ENCODE results near the gene RAB3GAP2. TPM values are rescaled to one million over a fixed set of nuclear protein-coding genes. Genes with fewer than 3 reads are reported as not detected.
"Not testable (repeated sequence)": the region's sequence is repeated elsewhere in the genome, so short reads cannot be mapped to it uniquely, and the experiment has no call there.

The RAB3GAP2 gene
- total RNA-seq, 8 experiments from 2014 or later = 27.8 to 56.7 (median 40.4) TPM

DNA sequence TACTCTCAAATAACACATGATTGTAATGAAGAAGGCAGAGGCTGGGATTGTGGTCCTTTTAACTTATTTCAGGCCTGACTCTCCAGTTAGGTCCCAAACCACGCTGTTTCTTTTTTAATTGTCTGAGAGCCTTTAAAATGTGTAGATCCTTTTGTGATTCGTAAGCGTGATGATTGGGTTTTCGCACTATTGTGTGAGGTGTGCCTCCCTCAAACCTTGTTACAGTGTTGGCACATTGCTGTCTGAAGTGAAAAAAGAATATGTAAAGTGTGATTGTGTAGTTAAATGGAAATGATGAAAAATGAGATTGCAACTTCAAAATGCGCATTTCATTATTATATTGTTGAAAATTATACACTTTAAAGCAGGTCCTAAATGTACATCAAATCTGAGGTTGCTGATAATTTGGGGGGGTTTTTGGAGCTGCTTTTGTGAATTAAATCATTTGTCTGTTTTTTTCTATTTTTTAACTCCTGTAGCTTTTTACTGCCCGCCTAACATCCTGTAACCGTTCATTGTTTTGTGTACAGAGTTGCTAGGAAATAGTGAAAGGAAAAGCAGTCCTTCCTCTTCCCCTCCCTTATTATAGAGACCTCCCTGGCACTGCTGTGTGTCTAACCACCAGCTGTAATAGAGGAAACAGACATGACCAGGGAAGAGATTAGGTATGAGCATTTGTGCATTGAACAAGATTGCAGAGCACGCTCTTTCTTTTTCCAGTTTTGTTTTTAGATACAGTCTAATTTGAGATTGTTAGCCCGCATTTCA is 135.1 kb downstream of the RAB3GAP2 start:
- in situ Hi-C loops (cut with MboI; ENCODE audit: low pct_unique_long_range_greater_than_20kb in 2 of 9, low sequenced_read_pairs in 9 of 9, unreplicated experiment in 9 of 9) = no loop called here
- no peak overlapping the region for H3K4me3 ChIP-seq
- H3K27ac ChIP-seq = no peak overlapping the region
- peak; percentile 41 to 93 (median 68) for ATAC-seq (replicated peaks in 6 of 8)
- H3K4me1 ChIP-seq (replicated peaks in 1 of 2) = peaks cover 4 to 7% of the 10 kb centered on the region in 2 donors
- WGBS, 10 experiments = 63 to 94% (median 79%) methylated on average over 2 to 9 of the region's 9 CpGs

GRCh38 chr1:220135755-220136154 is 136.5 kb downstream of the RAB3GAP2 start:
- in situ Hi-C loops (cut with MboI; ENCODE audit: low pct_unique_long_range_greater_than_20kb in 2 of 9, low sequenced_read_pairs in 9 of 9, unreplicated experiment in 9 of 9) = no loop called here
- whole genome bisulfite sequencing, 10 experiments = 20 to 100% (median 89%) methylated on average over 1 to 2 of the region's 2 CpGs; no CpG with 5 or more reads in 1 of the 10 experiments
- no peak overlapping the region for H3K27ac ChIP-seq

GRCh38 chr1:220129479-220130210 is 142.6 kb downstream of the RAB3GAP2 start:
- in situ Hi-C loops (cut with MboI; ENCODE audit: low pct_unique_long_range_greater_than_20kb in 2 of 9, low sequenced_read_pairs in 9 of 9, unreplicated experiment in 9 of 9) = no loop called here
- ATAC-seq (replicated peaks in 6 of 8) = no peak
- Histone ChIP-seq H3K4me1 (replicated peaks in 1 of 2) (no peaks in the 10 kb centered on the region), H3K27ac (no peak overlapping the region), H3K4me3 (no peak overlapping the region)

More at GRCh38 chr1:220135755-220136154, 136.5 kb downstream of the RAB3GAP2 start:
- ATAC-seq (replicated peaks in 6 of 8) = no peak
- Histone ChIP-seq H3K4me1 (replicated peaks in 1 of 2) (peaks cover 4 to 7% of the 10 kb centered on the region in 2 donors), H3K4me3 (no peak overlapping the region)

DNA sequence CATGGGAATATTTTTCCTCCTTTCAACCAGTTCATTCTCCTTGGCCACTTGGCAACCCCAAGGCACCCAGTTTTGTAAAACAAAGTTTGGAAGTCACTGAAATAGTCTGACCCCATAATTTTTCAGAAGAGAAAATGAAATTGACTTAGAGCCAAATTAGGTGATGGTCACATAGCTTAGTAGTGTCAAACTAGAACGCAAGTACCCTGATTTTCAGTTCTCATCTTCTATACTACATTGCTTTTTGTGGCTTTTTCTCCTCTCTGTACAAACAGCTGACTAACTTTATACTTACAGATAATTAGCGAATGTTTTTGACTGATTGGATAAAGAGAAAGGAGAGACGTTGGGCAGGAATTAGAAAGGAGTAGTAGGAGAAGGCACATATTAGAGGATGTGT is 145.2 kb downstream of the RAB3GAP2 start:
- 85 to 100% (median 91%) methylated on average over 1 to 3 of the region's 3 CpGs for WGBS, 10 experiments
- in situ Hi-C loops (cut with MboI; ENCODE audit: low pct_unique_long_range_greater_than_20kb in 2 of 9, low sequenced_read_pairs in 9 of 9, unreplicated experiment in 9 of 9) = no loop called here
- no peak overlapping the region for H3K4me3 ChIP-seq
- H3K27ac ChIP-seq = no peak overlapping the region
- ATAC-seq (replicated peaks in 6 of 8) = no peak
- no peaks in the 10 kb centered on the region for H3K4me1 ChIP-seq (replicated peaks in 1 of 2)

- in situ Hi-C loops (cut with MboI; ENCODE audit: low pct_unique_long_range_greater_than_20kb in 2 of 9, low sequenced_read_pairs in 9 of 9, unreplicated experiment in 9 of 9) = loop anchor here in 1 of 9 experiments (25.0 kb wide), 1 partner anchor 112 kb away; no protein-coding TSS in a partner anchor
- Histone ChIP-seq H3K4me1 (replicated peaks in 1 of 2) (no peaks in the 10 kb centered on the region), H3K4me3 (no peak overlapping the region), H3K27ac (no peak overlapping the region)
- 9 to 80% (median 60%) methylated on average over 1 of the region's 1 CpG; no CpG with 5 or more reads in 2 of the 10 experiments for WGBS, 10 experiments
- ATAC-seq (replicated peaks in 6 of 8) = no peak
Measured at GRCh38 chr1:220124542-220124941, 147.7 kb downstream of the RAB3GAP2 start.

DNA sequence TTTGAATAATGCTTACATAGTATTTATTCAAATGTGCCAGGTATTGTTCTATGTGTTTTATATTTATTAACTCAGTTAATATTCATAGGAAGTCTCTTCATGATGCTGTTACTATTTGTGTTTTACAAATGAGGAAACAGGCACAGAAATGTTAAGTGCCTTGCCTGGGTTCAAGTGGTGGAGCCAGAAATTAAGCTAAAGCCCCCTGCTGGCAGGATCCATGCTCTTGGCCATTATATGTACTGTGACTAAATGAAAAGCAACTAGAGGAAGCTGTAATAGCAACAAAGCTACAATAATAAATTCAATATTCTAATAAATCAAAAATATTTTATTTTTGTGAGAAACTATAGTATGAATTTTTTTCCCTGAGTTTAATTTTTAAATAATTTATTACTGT is 148.4 kb downstream of the RAB3GAP2 start:
- no peak for ATAC-seq (replicated peaks in 6 of 8)
- H3K4me1 ChIP-seq (replicated peaks in 1 of 2) = no peaks in the 10 kb centered on the region
- H3K4me3 ChIP-seq = no peak overlapping the region
- H3K27ac ChIP-seq = no peak overlapping the region
- in situ Hi-C loops (cut with MboI; ENCODE audit: low pct_unique_long_range_greater_than_20kb in 2 of 9, low sequenced_read_pairs in 9 of 9, unreplicated experiment in 9 of 9) = loop anchor here in 1 of 9 experiments (25.0 kb wide), 1 partner anchor 112 kb away; no protein-coding TSS in a partner anchor

GRCh38 chr1:220123066-220123465 is 149.2 kb downstream of the RAB3GAP2 start:
- Histone ChIP-seq H3K27ac (no peak overlapping the region), H3K4me1 (replicated peaks in 1 of 2) (no peaks in the 10 kb centered on the region), H3K4me3 (no peak overlapping the region)
- no peak for ATAC-seq (replicated peaks in 6 of 8)
- in situ Hi-C loops (cut with MboI; ENCODE audit: low pct_unique_long_range_greater_than_20kb in 2 of 9, low sequenced_read_pairs in 9 of 9, unreplicated experiment in 9 of 9) = loop anchor here in 1 of 9 experiments (25.0 kb wide), 1 partner anchor 111 kb away; no protein-coding TSS in a partner anchor

DNA sequence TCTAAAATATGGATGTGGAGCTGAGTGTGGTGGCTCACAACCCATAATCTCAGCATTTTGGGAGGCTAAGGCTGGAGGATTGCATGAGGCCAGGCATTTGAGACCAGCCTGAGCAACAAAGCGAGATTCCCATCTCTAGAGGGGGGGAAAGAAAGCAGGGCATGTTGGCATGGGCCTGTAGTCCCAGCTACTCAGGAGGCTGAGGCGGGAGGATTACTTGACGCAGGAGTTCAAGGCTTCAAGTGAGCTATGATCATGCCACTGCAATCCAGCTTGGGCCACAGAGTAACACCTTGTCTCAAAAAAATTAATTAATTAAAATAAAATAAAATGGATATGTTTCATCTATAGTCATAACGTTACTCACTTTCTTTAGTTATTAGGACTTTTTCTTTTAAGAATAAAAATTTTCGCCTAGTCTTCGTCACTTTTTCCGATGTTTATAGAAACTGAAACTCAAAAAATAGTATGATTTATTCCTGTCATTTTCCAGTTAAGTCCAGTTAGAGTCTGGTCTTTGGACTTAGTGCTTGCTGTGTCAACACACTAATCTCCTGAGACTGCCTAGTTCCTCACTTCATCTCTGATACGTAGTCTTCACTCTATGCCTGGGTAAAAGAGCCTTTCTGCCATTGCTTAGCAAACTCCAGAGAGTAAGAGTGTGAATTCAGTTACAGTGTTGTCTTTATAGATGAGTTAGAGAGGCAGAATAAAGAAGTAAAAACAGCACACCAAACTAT is 150.3 kb downstream of the RAB3GAP2 start:
- in situ Hi-C loops (cut with MboI; ENCODE audit: low pct_unique_long_range_greater_than_20kb in 2 of 9, low sequenced_read_pairs in 9 of 9, unreplicated experiment in 9 of 9) = loop anchor here in 1 of 9 experiments (25.0 kb wide), 1 partner anchor 110 kb away; no protein-coding TSS in a partner anchor
- H3K4me1 ChIP-seq (replicated peaks in 1 of 2) = no peaks in the 10 kb centered on the region
- H3K4me3 ChIP-seq = no peak overlapping the region
- ATAC-seq (replicated peaks in 6 of 8) = no peak
- WGBS, 10 experiments = 86 to 100% (median 98%) methylated on average over 4 to 8 of the region's 8 CpGs; no CpG with 5 or more reads in 1 of the 10 experiments
- no peak overlapping the region for H3K27ac ChIP-seq

DNA sequence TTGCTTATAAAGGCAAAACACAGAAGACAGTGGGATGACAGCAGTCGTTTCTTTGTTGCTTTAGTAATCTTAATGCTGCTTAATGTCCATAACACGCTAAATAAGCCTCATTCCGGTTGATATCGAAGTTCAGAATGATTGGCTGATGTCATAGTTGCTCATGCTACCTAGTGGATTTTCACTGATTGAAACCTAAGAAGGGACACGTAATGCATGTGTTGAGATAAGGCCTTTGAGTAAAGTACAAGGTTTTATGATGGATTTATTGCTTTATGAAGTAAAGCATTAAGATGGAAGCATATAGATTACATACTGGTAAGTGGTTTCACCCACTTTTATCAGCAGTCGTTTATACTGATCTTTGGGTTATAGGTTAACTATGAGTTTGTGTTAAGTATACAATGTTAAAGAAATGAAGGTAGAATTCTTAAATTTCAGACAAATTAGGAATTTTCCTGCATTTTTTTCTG is 153.2 kb downstream of the RAB3GAP2 start:
- Histone ChIP-seq H3K4me3 (no peak overlapping the region), H3K4me1 (replicated peaks in 1 of 2) (no peaks in the 10 kb centered on the region), H3K27ac (no peak overlapping the region)
- ATAC-seq (replicated peaks in 6 of 8) = no peak
- in situ Hi-C loops (cut with MboI; ENCODE audit: low pct_unique_long_range_greater_than_20kb in 2 of 9, low sequenced_read_pairs in 9 of 9, unreplicated experiment in 9 of 9) = loop anchor here in 1 of 9 experiments (25.0 kb wide), 1 partner anchor 107 kb away; no protein-coding TSS in a partner anchor
- WGBS, 10 experiments = 74 to 100% (median 89%) methylated on average over 1 to 6 of the region's 6 CpGs

DNA sequence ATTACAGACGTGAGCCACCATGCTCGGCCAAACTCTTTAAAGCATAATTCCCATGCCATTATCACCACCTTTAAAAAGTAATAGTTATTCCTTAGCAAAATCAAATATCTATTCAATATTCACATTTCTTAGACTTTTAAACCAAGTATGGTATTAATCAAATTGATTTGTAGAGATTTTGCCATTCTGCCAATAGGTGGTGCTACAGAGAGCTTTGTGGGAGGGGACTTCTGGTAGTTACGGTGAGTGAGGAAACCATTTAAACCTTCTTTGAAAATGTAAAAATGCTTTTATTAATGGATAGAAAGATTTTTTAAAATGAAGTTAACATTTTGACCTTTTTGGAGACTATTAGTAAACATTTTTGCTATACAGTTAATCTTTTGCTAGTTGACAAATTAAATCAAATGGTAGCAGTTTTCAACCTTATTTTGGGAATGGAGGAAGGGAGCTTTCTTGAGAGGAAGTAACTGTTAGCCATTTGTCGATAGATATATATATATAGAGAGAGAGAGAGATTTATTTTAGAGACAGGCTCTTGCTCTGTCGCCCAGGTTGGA is 159.0 kb downstream of the RAB3GAP2 start:
- H3K4me1 ChIP-seq (replicated peaks in 1 of 2) = no peaks in the 10 kb centered on the region
- in situ Hi-C loops (cut with MboI; ENCODE audit: low pct_unique_long_range_greater_than_20kb in 2 of 9, low sequenced_read_pairs in 9 of 9, unreplicated experiment in 9 of 9) = loop anchor here in 1 of 9 experiments (25.0 kb wide), 1 partner anchor 101 kb away; no protein-coding TSS in a partner anchor
- 50 to 95% (median 86%) methylated on average over 1 to 5 of the region's 5 CpGs for WGBS, 10 experiments
- no peak overlapping the region for H3K27ac ChIP-seq
- ATAC-seq (replicated peaks in 6 of 8) = peak in 2 of 8 experiments; percentile 17 to 33
- no peak overlapping the region for H3K4me3 ChIP-seq

DNA sequence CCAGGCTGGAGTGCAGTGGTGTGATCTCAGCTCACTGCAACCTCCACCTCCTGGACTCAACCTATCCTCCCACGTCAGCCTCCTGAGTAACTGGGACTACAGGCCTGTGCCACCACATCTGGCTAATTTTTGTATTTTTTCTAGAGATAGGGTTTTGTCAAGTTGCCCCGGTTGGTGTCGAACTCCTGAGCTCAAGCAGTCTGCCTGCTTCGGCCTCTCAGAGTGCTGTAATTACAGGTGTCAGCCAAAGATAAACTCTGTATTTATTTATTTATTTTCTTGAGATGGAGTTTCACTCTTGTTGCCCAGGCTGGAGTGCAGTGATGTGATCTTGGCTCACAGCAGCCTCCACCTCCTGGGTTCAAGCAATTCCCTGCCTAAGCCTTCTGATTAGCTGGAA is 159.7 kb downstream of the RAB3GAP2 start:
- not testable (repeated sequence) for ATAC-seq (replicated peaks in 6 of 8); H3K27ac ChIP-seq; H3K4me3 ChIP-seq; H3K4me1 ChIP-seq (replicated peaks in 1 of 2)
- WGBS, 10 experiments = 91 to 100% (median 97%) methylated on average over 3 to 4 of the region's 4 CpGs; no CpG with 5 or more reads in 2 of the 10 experiments
- in situ Hi-C loops (cut with MboI; ENCODE audit: low pct_unique_long_range_greater_than_20kb in 2 of 9, low sequenced_read_pairs in 9 of 9, unreplicated experiment in 9 of 9) = loop anchor here in 1 of 9 experiments (25.0 kb wide), 1 partner anchor 100 kb away; no protein-coding TSS in a partner anchor

- H3K4me3 ChIP-seq; ATAC-seq (replicated peaks in 6 of 8); H3K27ac ChIP-seq; H3K4me1 ChIP-seq (replicated peaks in 1 of 2): not testable (repeated sequence)
- in situ Hi-C loops (cut with MboI; ENCODE audit: low pct_unique_long_range_greater_than_20kb in 2 of 9, low sequenced_read_pairs in 9 of 9, unreplicated experiment in 9 of 9) = loop anchor here in 1 of 9 experiments (25.0 kb wide), 1 partner anchor 98 kb away; no protein-coding TSS in a partner anchor
- 80 to 100% (median 97%) methylated on average over 1 to 6 of the region's 6 CpGs; no CpG with 5 or more reads in 3 of the 10 experiments for WGBS, 10 experiments
Measured at GRCh38 chr1:220110473-220110872, 161.8 kb downstream of the RAB3GAP2 start.

All from motor neuron (in vitro differentiated cells).